Lower leg skin (tissue), 4 donors: ENCODE results near the gene CMSS1. TPM values are rescaled to one million over a fixed set of nuclear protein-coding genes. Genes with fewer than 3 reads are reported as not detected.

Experiments
- DNase-seq, 2 donors: peaks; one replicate each; pipeline ENCODE4 v3.0.0-alpha.2; 2019; ENCODE audit warnings: low spot score in 2 of 2
- H3K4me3 ChIP-seq: fragments of 200-600 bp; sonication (generic); 2 replicates; pipeline ENCODE4 v1.5.1; 2017; ENCODE audit warnings: mild to moderate bottlenecking, low read depth; ENCODE audit not compliant: poor library complexity, severe bottlenecking
- POLR2A ChIP-seq, 2 donors: fragments of 450-650 bp; IDR thresholded peaks; one replicate each; pipeline ENCODE4 v1.6.1; 2016 to 2017; ENCODE audit warnings: antibody characterized with exemption in 2 of 2, mild to moderate bottlenecking in 1 of 2, moderate library complexity in 1 of 2
- WGBS, 2 donors: methylation state at CpG; one replicate each; pipeline ENCODE4 v1.1.5; 2018; 5-methylcytosine and 5-hydroxymethylcytosine counted together
- intact Hi-C: fragments of 100-400 bp; cut with DNase I; formaldehyde crosslinking; loops from one replicate; pipeline ENCODE4 v1.15.0; 2023; ENCODE audit warnings: low total_unique reads
- total RNA-seq, 4 donors: library from RNA; depleted of rRNA; stranded (reverse); fragments of >200 nt; gene quantifications; one replicate each; pipeline ENCODE4 v1.1.0, GENCODE V29; 2016
- TF ChIP-seq, protein P1 (sequence below), 3 donors: fragments of 450-650 bp; IDR thresholded peaks; one replicate each; pipeline ENCODE4 v1.5.1; 2016; ENCODE audit warnings: antibody characterized with exemption in 3 of 3, mild to moderate bottlenecking in 3 of 3, moderate library complexity in 2 of 3

CMSS1 gene
- total RNA-seq, 4 donors from 2014 or later = 3.7 to 13.2 (median 7.5) TPM

DNA sequence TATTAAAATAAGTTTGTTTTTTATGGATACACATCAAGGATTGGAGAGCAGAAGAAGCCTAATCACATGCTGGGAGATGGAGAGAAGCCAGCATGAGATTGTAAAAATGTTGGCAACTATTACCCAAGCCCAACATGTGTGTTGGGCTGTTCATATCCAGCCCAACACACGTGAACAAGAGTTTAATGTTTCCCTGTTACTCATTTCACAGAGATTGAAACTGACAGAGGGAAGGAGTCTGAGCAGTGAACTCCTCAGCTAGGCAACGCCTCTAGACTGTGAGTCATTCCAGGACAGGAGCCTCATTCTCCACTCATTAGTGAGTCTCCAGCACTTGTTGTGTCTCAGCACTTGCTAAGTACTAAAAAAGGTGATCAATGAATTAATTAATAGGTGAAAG is 43.2 kb upstream of the CMSS1 start:
- no peak for TF ChIP-seq POLR2A (IDR thresholded peaks at IDR 0.05)
- TF ChIP-seq, protein P1, sequence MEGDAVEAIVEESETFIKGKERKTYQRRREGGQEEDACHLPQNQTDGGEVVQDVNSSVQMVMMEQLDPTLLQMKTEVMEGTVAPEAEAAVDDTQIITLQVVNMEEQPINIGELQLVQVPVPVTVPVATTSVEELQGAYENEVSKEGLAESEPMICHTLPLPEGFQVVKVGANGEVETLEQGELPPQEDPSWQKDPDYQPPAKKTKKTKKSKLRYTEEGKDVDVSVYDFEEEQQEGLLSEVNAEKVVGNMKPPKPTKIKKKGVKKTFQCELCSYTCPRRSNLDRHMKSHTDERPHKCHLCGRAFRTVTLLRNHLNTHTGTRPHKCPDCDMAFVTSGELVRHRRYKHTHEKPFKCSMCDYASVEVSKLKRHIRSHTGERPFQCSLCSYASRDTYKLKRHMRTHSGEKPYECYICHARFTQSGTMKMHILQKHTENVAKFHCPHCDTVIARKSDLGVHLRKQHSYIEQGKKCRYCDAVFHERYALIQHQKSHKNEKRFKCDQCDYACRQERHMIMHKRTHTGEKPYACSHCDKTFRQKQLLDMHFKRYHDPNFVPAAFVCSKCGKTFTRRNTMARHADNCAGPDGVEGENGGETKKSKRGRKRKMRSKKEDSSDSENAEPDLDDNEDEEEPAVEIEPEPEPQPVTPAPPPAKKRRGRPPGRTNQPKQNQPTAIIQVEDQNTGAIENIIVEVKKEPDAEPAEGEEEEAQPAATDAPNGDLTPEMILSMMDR (IDR thresholded peaks at IDR 0.05) = no peak
- 14 to 18% methylated on average over 2 of the region's 2 CpGs for WGBS, 2 donors
- no peak overlapping the region for H3K4me3 ChIP-seq
- DNase-seq = no peak
- intact Hi-C loops = no loop called here

- WGBS, 2 donors = 63 to 68% methylated on average over 5 of the region's 5 CpGs
- no peak for DNase-seq
- intact Hi-C loops = no loop called here
- no peak overlapping the region for H3K4me3 ChIP-seq
- TF ChIP-seq POLR2A (IDR thresholded peaks at IDR 0.05) = no peak
- TF ChIP-seq, protein P1 (IDR thresholded peaks at IDR 0.05) = no peak
Measured at GRCh38 chr3:99776516-99777209, 41.0 kb upstream of the CMSS1 start.

GRCh38 chr3:99777210-99777549 is 40.5 kb upstream of the CMSS1 start:
- intact Hi-C loops = no loop called here
- no peak overlapping the region for H3K4me3 ChIP-seq
- 65 to 75% methylated on average over 2 of the region's 2 CpGs for WGBS, 2 donors
- DNase-seq = no peak
- TF ChIP-seq, protein P1 (IDR thresholded peaks at IDR 0.05) = no peak

- intact Hi-C loops = no loop called here
- no peak overlapping the region for H3K4me3 ChIP-seq
- TF ChIP-seq, protein P1 (IDR thresholded peaks at IDR 0.05) = no peak
- DNase-seq = no peak
- WGBS, 2 donors = 72 to 78% methylated on average over 2 of the region's 2 CpGs
Measured at GRCh38 chr3:99777708-99778107, 40.0 kb upstream of the CMSS1 start.

DNA sequence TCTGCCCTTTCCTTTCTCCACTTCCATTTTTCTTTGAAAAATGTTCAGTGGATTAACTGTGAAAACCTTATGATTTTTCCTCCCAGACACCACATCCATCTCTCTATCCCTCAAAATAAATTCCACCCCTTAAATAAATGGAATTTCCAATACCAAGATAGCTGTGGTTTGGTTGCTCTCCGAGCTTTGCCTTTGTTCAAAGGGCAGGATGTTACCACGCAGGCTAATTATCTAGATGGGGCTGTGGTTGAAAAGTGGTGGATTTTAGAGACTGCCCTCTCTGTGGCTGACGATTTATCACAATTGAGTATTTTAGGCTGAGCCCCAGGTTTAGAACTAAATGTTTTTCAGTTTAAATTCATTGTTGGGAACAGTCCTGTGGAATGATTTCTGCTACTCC is 36.9 kb upstream of the CMSS1 start:
- no peak for DNase-seq
- intact Hi-C loops = no loop called here
- no peak overlapping the region for H3K4me3 ChIP-seq
- WGBS, 2 donors = 71 to 74% methylated on average over 3 of the region's 3 CpGs
- TF ChIP-seq POLR2A (IDR thresholded peaks at IDR 0.05) = no peak
- TF ChIP-seq, protein P1 (IDR thresholded peaks at IDR 0.05) = no peak

GRCh38 chr3:99781761-99782160 is 35.9 kb upstream of the CMSS1 start:
- intact Hi-C loops = no loop called here
- 88 to 90% methylated on average over 3 of the region's 3 CpGs for WGBS, 2 donors
- TF ChIP-seq POLR2A (IDR thresholded peaks at IDR 0.05) = no peak
- TF ChIP-seq, protein P1 (IDR thresholded peaks at IDR 0.05) = no peak
- no peak for DNase-seq
- H3K4me3 ChIP-seq = no peak overlapping the region
